ENCODE results near the gene ANAPC7. TPM values are rescaled to one million over a fixed set of nuclear protein-coding genes. Genes with fewer than 3 reads are reported as not detected.
"Not testable (repeated sequence)": the region's sequence is repeated elsewhere in the genome, so short reads cannot be mapped to it uniquely, and the experiment has no call there.

ANAPC7 gene
- total and polyA plus RNA-seq, 9 of the 15 experiments (the other 6 are each of a cell fraction or from before 2014, with no cell fraction given): 46.7 to 158 (median 109) TPM

- CTCF ChIA-PET (ENCODE audit: low intra/inter-chr PET ratio); in situ Hi-C loops (cut with MboI); H3K9me1 ChIP-seq (ENCODE audit: control insufficient read depth, insufficient read depth, low read length); H3K27me3 ChIP-seq (ENCODE audit: control insufficient read depth in 2 of 2, insufficient read depth in 2 of 2, low read length in 2 of 2); H3K9ac ChIP-seq (ENCODE audit: insufficient read depth in 1 of 2, low read depth in 2 of 2, low read length in 2 of 2); H3K4me1 ChIP-seq (replicated peaks in 1 of 2; ENCODE audit: control insufficient read depth in 2 of 2, insufficient read depth in 2 of 2, low read length in 2 of 2); H3K27ac ChIP-seq (ENCODE audit: extremely low read depth, low read depth, low read length); ATAC-seq; BruUV-seq (replicated peaks); DNase-seq (ENCODE audit: extremely low read depth in 1 of 4, low spot score in 3 of 4); H2AFZ ChIP-seq (ENCODE audit: low read depth, low read length); intact Hi-C loops (cut with micrococcal nuclease); H3K4me3 ChIP-seq; H3K79me2 ChIP-seq (ENCODE audit: control insufficient read depth, insufficient read depth, low read length); H3K9me3 ChIP-seq (replicated peaks; ENCODE audit: control insufficient read depth, insufficient read depth, low read depth, low read length); H3K4me2 ChIP-seq (ENCODE audit: insufficient read depth, low read length); FAIRE-seq; H4K20me1 ChIP-seq (replicated peaks; ENCODE audit: control insufficient read depth, insufficient read depth, low read length): not testable (repeated sequence)
- peaks cover 91% of the 10 kb centered on the region for H3K36me3 ChIP-seq (ENCODE audit: control insufficient read depth, insufficient read depth, low read length)
- POLR2A ChIA-PET: interaction anchor here (0.8 to 1.7 kb wide), 4 partner anchors 9 to 72 kb away, joined by 3 to 5 read pairs (median 3); partner anchors contain the start of gene ARPC3
- WGBS (ENCODE audit: insufficient coverage, low coverage, missing lambda C conversion rate): 83% methylated on average over 16 of the region's 17 CpGs
Measured at GRCh38 chr12:110378131-110378790, 25.2 kb downstream of the ANAPC7 start.

GRCh38 chr12:110373962-110374611, 29.4 kb downstream of the ANAPC7 start:
- DNase-seq (ENCODE audit: extremely low read depth in 1 of 4, low spot score in 3 of 4) (no peak), FAIRE-seq (no peak), ATAC-seq (no peak)
- H3K4me1 ChIP-seq (replicated peaks in 1 of 2; ENCODE audit: control insufficient read depth in 2 of 2, insufficient read depth in 2 of 2, low read length in 2 of 2): peaks cover 0 to 6% of the 10 kb centered on the region in 2 experiments; a peak in 1 of 5 replicates
- intact Hi-C loops (cut with micrococcal nuclease): no loop called here
- H3K27me3 ChIP-seq (ENCODE audit: control insufficient read depth in 2 of 2, insufficient read depth in 2 of 2, low read length in 2 of 2): no peaks in the 10 kb centered on the region
- 94% methylated on average over 13 of the region's 13 CpGs for WGBS (ENCODE audit: insufficient coverage, low coverage, missing lambda C conversion rate)
- POLR2A ChIA-PET: interaction anchor here (0.5 to 4.9 kb wide), 5 partner anchors 11 to 76 kb away, joined by 3 to 22 read pairs (median 4); no protein-coding TSS in a partner anchor
- no peak overlapping the region for H3K27ac ChIP-seq (ENCODE audit: extremely low read depth, low read depth, low read length)
- H4K20me1 ChIP-seq (replicated peaks; ENCODE audit: control insufficient read depth, insufficient read depth, low read length): no peaks in the 10 kb centered on the region; the same call in 1 of the 2 replicates
- no TSS peak for BruUV-seq (replicated peaks)
- H3K9me3 ChIP-seq (replicated peaks; ENCODE audit: control insufficient read depth, insufficient read depth, low read depth, low read length): no peaks in the 10 kb centered on the region
- H3K4me2 ChIP-seq (ENCODE audit: insufficient read depth, low read length): no peak overlapping the region
- H3K36me3 ChIP-seq (ENCODE audit: control insufficient read depth, insufficient read depth, low read length): peaks cover 87% of the 10 kb centered on the region
- no peaks in the 10 kb centered on the region for H3K9me1 ChIP-seq (ENCODE audit: control insufficient read depth, insufficient read depth, low read length)
- H2AFZ ChIP-seq (ENCODE audit: low read depth, low read length): no peak overlapping the region
- H3K9ac ChIP-seq (ENCODE audit: insufficient read depth in 1 of 2, low read depth in 2 of 2, low read length in 2 of 2): no peak overlapping the region
- in situ Hi-C loops (cut with MboI): no loop called here
- H3K79me2 ChIP-seq (ENCODE audit: control insufficient read depth, insufficient read depth, low read length): no peaks in the 10 kb centered on the region; the same call in 2 of the 3 replicates
- CTCF ChIA-PET (ENCODE audit: low intra/inter-chr PET ratio): no interaction called here
- no peak overlapping the region for H3K4me3 ChIP-seq
- TF ChIP-seq ZNF24 (IDR thresholded peaks at IDR 0.05) (no peak), MED1 (CRISPR knock-in tag; IDR thresholded peaks at IDR 0.05; ENCODE audit: borderline replicate concordance) (no peak), ZKSCAN1 (IDR thresholded peaks at IDR 0.05; ENCODE audit: low read depth, low read length) (no peak), MTA3 (IDR thresholded peaks at IDR 0.05; ENCODE audit: borderline replicate concordance) (no peak), HEY1 (CRISPR knock-in tag; IDR thresholded peaks at IDR 0.05; ENCODE audit: borderline replicate concordance) (no peak), CHD4 (IDR thresholded peaks at IDR 0.05; ENCODE audit: insufficient read depth, insufficient replicate concordance, low read depth, low read length, poor library complexity, severe bottlenecking) (no peak), MYC (IDR thresholded peaks at IDR 0.05; ENCODE audit: low read depth, low read length) (no peak), MYC (CRISPR knock-in tag; IDR thresholded peaks at IDR 0.05; ENCODE audit: borderline replicate concordance, low read depth) (no peak), IRF9 (tag; IDR thresholded peaks at IDR 0.05) (no peak), NR2C2 (CRISPR knock-in tag; IDR thresholded peaks at IDR 0.05) (no peak), NR2C2 (tag; IDR thresholded peaks at IDR 0.05) (no peak), BMI1 (IDR thresholded peaks at IDR 0.05; ENCODE audit: low read length) (no peak), BHLHE40 (IDR thresholded peaks at IDR 0.05; ENCODE audit: low read length) (no peak), FIP1L1 (IDR thresholded peaks at IDR 0.05; ENCODE audit: low read depth, low read length, poor library complexity, severe bottlenecking) (no peak), ARID1B (IDR thresholded peaks at IDR 0.05) (no peak)
